H1 (cell line): ENCODE data around the gene COL6A3. TPM values are rescaled to one million over a fixed set of nuclear protein-coding genes. Genes with fewer than 3 reads are reported as not detected.

Experiments used
- BRCA1 ChIP-seq: IDR thresholded peaks from 2 replicates; pipeline ENCODE4 v1.6.1; 2012; ENCODE audit warnings: low read depth, low read length, improper control_type of control experiment
- polyA plus RNA-seq, 7 experiments: library from polyadenylated mRNA; depleted of rRNA in 3 of 7; stranded (reverse) in 5 of 7; unstranded in 2 of 7; fragments of >200 nt in 5 of 7; fragments of 200-250 nt in 2 of 7; gene quantifications; 1 replicate in 5 of 7; 2 replicates in 1 of 7; 4 replicates in 1 of 7; pipeline versions ENCODE4 v1.2.1 to v1.2.3, GENCODE V29; 2011 to 2013; ENCODE audit warnings: missing spikeins in 2 of 7, mixed read lengths in 2 of 7
- total RNA-seq: library from RNA; stranded (reverse); fragmentation: NEBNext Ultra II Directional; extraction: Animal tissue kit (Norgen Biotek cat#: 25700); gene quantifications from 2 replicates; pipeline ENCODE4 v1.2.1, GENCODE V29; 2021

The COL6A3 gene
- total and polyA plus RNA-seq, 2 of the 8 experiments (the other 6 are each of a cell fraction or from before 2014, with no cell fraction given): 1.2 to 3.4 TPM

DNA sequence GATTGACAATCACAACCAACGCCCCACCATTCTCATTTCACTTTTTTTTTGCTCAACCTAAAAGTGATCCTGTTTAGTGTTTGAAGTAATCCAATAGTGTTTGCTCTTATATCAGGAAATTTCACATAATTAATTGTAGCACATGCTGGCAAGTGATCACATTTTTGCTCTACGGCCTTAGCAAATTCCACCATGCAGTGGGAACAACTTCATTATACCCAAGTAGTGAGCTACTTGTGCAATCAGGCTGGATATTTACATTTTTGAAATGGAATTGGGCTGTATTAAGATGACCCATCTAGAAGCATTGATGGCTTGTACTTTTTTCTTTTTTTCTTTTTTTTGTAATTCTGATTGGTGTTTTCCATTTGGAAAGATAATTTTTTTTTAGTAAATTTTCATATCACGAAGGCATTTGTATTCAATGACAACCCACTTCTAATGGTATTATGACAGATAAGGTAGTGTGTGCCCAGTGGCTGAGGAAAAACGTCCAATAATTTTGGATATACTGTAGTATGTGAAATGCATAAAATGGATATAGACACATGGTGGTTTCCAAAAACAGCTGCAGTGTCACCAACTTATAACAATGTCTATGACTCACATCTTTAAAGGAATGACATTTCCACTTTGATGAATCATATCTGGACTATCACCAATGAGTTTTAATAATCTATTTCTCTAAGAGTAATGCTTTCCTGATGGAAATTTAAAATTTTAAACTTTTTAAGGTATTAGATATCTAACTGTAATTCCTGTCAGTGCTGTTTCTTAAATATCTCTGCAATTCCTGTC is 130.6 kb downstream of the COL6A3 start (continued):
- TF ChIP-seq BRCA1: no peak
- TF ChIP-seq, all 59 proteins: peak for 0
